ENCODE measurements around the gene TJAP1. TPM values are rescaled to one million over a fixed set of nuclear protein-coding genes. Genes with fewer than 3 reads are reported as not detected.
"Not testable (repeated sequence)": the region's sequence is repeated elsewhere in the genome, so short reads cannot be mapped to it uniquely, and the experiment has no call there.

TJAP1 gene
- polyA plus RNA-seq, 3 donors from 2014 or later: 2.6 to 10.9 (median 3.4) TPM

- Mint-ChIP-seq H3K36me3 (peaks cover 0 to 3% (median 0%) of the 10 kb centered on the region in 3 donors), H3K27me3 (ENCODE audit: low read depth in 3 of 3) (peaks cover 5 to 12% (median 9%) of the 10 kb centered on the region in 3 donors), H3K9me3 (no peaks in the 10 kb centered on the region), H3K27ac (no peak overlapping the region), H3K4me3 (no peak overlapping the region), H3K4me1 (peaks cover 12 to 13% of the 10 kb centered on the region in 2 donors)
- no peak for DNase-seq
Measured at GRCh38 chr6:43457643-43458042, 19.7 kb upstream of the TJAP1 start.

- H3K27ac Mint-ChIP-seq, H3K36me3 Mint-ChIP-seq, DNase-seq, H3K9me3 Mint-ChIP-seq, H3K4me3 Mint-ChIP-seq: not testable (repeated sequence)
- peaks cover 6 to 12% (median 9%) of the 10 kb centered on the region in 3 donors for H3K27me3 Mint-ChIP-seq (ENCODE audit: low read depth in 3 of 3)
- H3K4me1 Mint-ChIP-seq: peaks cover 12 to 13% of the 10 kb centered on the region in 2 donors
Measured at GRCh38 chr6:43458154-43458553, 19.2 kb upstream of the TJAP1 start.

GRCh38 chr6:43459535-43459934 lies 17.8 kb upstream of the TJAP1 start:
- Mint-ChIP-seq H3K9me3 (no peaks in the 10 kb centered on the region), H3K4me1 (peaks cover 7 to 12% of the 10 kb centered on the region in 2 donors), H3K36me3 (no peaks in the 10 kb centered on the region), H3K4me3 (no peak overlapping the region), H3K27me3 (ENCODE audit: low read depth in 3 of 3) (peaks cover 11 to 15% (median 12%) of the 10 kb centered on the region in 3 donors), H3K27ac (no peak overlapping the region)
- DNase-seq: no peak

GRCh38 chr6:43460032-43460431 lies 17.3 kb upstream of the TJAP1 start:
- no peak overlapping the region for H3K27ac Mint-ChIP-seq
- peaks cover 11 to 15% (median 12%) of the 10 kb centered on the region in 3 donors for H3K27me3 Mint-ChIP-seq (ENCODE audit: low read depth in 3 of 3)
- H3K9me3 Mint-ChIP-seq: no peaks in the 10 kb centered on the region
- peaks cover 7 to 12% of the 10 kb centered on the region in 2 donors for H3K4me1 Mint-ChIP-seq
- DNase-seq: no peak
- no peak overlapping the region for H3K4me3 Mint-ChIP-seq
- no peaks in the 10 kb centered on the region for H3K36me3 Mint-ChIP-seq

- no peak overlapping the region for H3K4me3 Mint-ChIP-seq
- peaks cover 0 to 1% of the 10 kb centered on the region in 2 donors for H3K4me1 Mint-ChIP-seq
- no peaks in the 10 kb centered on the region for H3K9me3 Mint-ChIP-seq
- H3K36me3 Mint-ChIP-seq: no peaks in the 10 kb centered on the region
- H3K27ac Mint-ChIP-seq: no peak overlapping the region
- no peak for DNase-seq
- peaks cover 10 to 13% (median 11%) of the 10 kb centered on the region in 3 donors for H3K27me3 Mint-ChIP-seq (ENCODE audit: low read depth in 3 of 3)
Measured at GRCh38 chr6:43461936-43462335, 15.4 kb upstream of the TJAP1 start.

- Mint-ChIP-seq H3K4me1 (no peaks in the 10 kb centered on the region), H3K9me3 (no peaks in the 10 kb centered on the region), H3K4me3 (no peak overlapping the region), H3K36me3 (no peaks in the 10 kb centered on the region), H3K27me3 (ENCODE audit: low read depth in 3 of 3) (peaks cover 10 to 15% (median 11%) of the 10 kb centered on the region in 3 donors), H3K27ac (no peak overlapping the region)
- DNase-seq: no peak
Measured at GRCh38 chr6:43464337-43464736, 13.0 kb upstream of the TJAP1 start.

GRCh38 chr6:43465948-43466347 lies 11.4 kb upstream of the TJAP1 start:
- Mint-ChIP-seq H3K27me3 (ENCODE audit: low read depth in 3 of 3) (peaks cover 11 to 12% (median 12%) of the 10 kb centered on the region in 3 donors), H3K27ac (no peak overlapping the region)

GRCh38 chr6:43467265-43467664 lies 10.1 kb upstream of the TJAP1 start:
- H3K9me3 Mint-ChIP-seq, H3K27ac Mint-ChIP-seq, H3K4me1 Mint-ChIP-seq, H3K36me3 Mint-ChIP-seq, DNase-seq, H3K4me3 Mint-ChIP-seq: not testable (repeated sequence)
- peaks cover 11 to 14% (median 12%) of the 10 kb centered on the region in 3 donors for H3K27me3 Mint-ChIP-seq (ENCODE audit: low read depth in 3 of 3)

More at GRCh38 chr6:43465948-43466347, 11.4 kb upstream of the TJAP1 start:
- H3K4me3 Mint-ChIP-seq: no peak overlapping the region
- H3K9me3 Mint-ChIP-seq: no peaks in the 10 kb centered on the region
- no peaks in the 10 kb centered on the region for H3K4me1 Mint-ChIP-seq
- no peaks in the 10 kb centered on the region for H3K36me3 Mint-ChIP-seq
- DNase-seq: no peak

GRCh38 chr6:43467752-43468151 lies 9.6 kb upstream of the TJAP1 start:
- Mint-ChIP-seq H3K27ac (no peak overlapping the region), H3K4me1 (no peaks in the 10 kb centered on the region), H3K9me3 (no peaks in the 10 kb centered on the region), H3K27me3 (ENCODE audit: low read depth in 3 of 3) (peaks cover 9 to 11% (median 9%) of the 10 kb centered on the region in 3 donors), H3K36me3 (no peaks in the 10 kb centered on the region), H3K4me3 (no peak overlapping the region)
- no peak for DNase-seq

GRCh38 chr6:43468240-43468639 lies 9.1 kb upstream of the TJAP1 start:
- no peak for DNase-seq
- Mint-ChIP-seq H3K27ac (no peak overlapping the region), H3K36me3 (no peaks in the 10 kb centered on the region), H3K27me3 (ENCODE audit: low read depth in 3 of 3) (peaks cover 9 to 11% (median 9%) of the 10 kb centered on the region in 3 donors), H3K4me1 (no peaks in the 10 kb centered on the region), H3K4me3 (no peak overlapping the region), H3K9me3 (no peaks in the 10 kb centered on the region)

GRCh38 chr6:43468748-43469681 lies 8.4 kb upstream of the TJAP1 start:
- Mint-ChIP-seq H3K4me3 (no peak overlapping the region), H3K27me3 (ENCODE audit: low read depth in 3 of 3) (peaks cover 8 to 11% (median 8%) of the 10 kb centered on the region in 3 donors), H3K27ac (peak overlapping the region in 2 of 6 donors; percentile 28 to 73), H3K4me1 (no peaks in the 10 kb centered on the region), H3K9me3 (no peaks in the 10 kb centered on the region), H3K36me3 (no peaks in the 10 kb centered on the region)
- DNase-seq: no peak

- Mint-ChIP-seq H3K9me3 (no peaks in the 10 kb centered on the region), H3K4me3 (no peak overlapping the region), H3K27ac (no peak overlapping the region), H3K27me3 (ENCODE audit: low read depth in 3 of 3) (peaks cover 6 to 8% (median 7%) of the 10 kb centered on the region in 3 donors), H3K4me1 (no peaks in the 10 kb centered on the region), H3K36me3 (no peaks in the 10 kb centered on the region)
- DNase-seq: no peak
Measured at GRCh38 chr6:43469947-43470346, 7.4 kb upstream of the TJAP1 start.

- no peaks in the 10 kb centered on the region for H3K36me3 Mint-ChIP-seq
- peaks cover 0 to under 1% of the 10 kb centered on the region in 2 donors for H3K4me1 Mint-ChIP-seq
- peaks cover 6 to 8% (median 7%) of the 10 kb centered on the region in 3 donors for H3K27me3 Mint-ChIP-seq (ENCODE audit: low read depth in 3 of 3)
- H3K27ac Mint-ChIP-seq: no peak overlapping the region
- H3K4me3 Mint-ChIP-seq: no peak overlapping the region
- no peak for DNase-seq
- no peaks in the 10 kb centered on the region for H3K9me3 Mint-ChIP-seq
Measured at GRCh38 chr6:43471399-43471798, 6.0 kb upstream of the TJAP1 start.

- Mint-ChIP-seq H3K9me3 (no peaks in the 10 kb centered on the region), H3K27ac (no peak overlapping the region), H3K4me1 (peaks cover 10 to 12% of the 10 kb centered on the region in 2 donors), H3K27me3 (ENCODE audit: low read depth in 3 of 3) (peaks cover 6 to 8% (median 7%) of the 10 kb centered on the region in 3 donors), H3K4me3 (no peak overlapping the region), H3K36me3 (no peaks in the 10 kb centered on the region)
- DNase-seq: no peak
Measured at GRCh38 chr6:43472515-43472914, 4.9 kb upstream of the TJAP1 start.
